GM19452 (cell line): ENCODE results near the gene NFYB.
"Not testable (repeated sequence)": the region's sequence is repeated elsewhere in the genome, so short reads cannot be mapped to it uniquely, and the experiment has no call there.

Source experiments
- ATAC-seq: cut with Tn5 transposase; IDR thresholded peaks from one replicate; pipeline ENCODE4 v1.9.1; 2021; ENCODE audit not compliant: unreplicated experiment

NFYB gene

DNA sequence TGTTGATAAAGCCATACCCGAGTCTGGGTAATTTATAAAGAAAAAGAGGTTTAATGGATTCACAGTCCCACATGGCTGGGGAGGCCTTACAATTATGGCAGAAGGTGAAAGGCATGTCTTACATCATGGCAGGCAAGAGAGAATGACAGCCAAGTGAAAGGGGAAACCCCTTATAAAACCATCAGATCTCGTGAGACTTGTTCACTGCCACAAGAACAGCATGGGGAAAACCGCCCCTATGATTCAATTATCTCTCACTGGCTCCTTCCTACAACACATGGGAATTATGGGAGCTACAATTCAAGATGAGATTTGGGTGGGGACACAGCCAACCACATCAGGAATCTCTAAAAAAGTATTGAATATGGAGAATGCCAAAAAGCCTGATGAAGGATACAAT is 25.0 kb upstream of the NFYB start:
- ATAC-seq: not testable (repeated sequence)

DNA sequence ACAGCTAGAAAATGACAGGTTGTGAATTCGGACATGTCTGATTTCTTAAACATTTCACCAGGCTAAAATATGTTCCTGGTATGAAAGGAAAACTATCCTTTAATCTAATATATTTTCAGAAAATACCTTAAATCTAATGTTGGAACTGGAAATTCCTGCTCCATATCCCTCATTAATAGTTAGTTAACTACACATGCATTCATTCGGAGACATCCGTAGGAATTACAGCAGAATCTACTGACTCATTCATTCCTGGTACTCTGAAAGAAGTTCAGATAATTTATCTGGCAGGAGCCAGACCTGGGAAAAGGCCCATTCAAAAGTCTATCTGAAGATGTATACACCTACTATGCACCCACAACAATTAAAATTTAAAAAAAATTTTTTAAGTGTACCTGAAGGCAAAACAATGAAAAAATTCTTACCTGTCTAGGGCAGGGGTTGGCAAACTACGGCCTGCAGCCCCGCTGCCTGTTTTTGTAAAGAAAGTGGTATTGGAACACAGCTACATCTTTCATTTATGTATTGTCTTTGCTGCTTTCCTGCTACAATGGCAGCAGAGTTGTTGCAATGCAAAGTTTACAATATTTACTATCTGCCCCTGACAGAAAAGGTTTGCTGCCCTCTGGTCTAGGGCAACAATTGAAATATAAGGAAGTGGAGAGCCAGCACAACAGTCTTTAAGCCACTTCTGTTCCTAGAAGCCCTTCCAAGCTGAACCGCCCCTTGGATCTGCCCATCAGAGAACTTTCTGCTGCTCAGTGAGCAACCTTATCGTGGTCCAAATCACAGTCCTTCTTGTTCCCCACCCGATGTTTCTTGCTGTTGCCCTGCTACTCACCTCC is 17.9 kb upstream of the NFYB start:
- no peak for ATAC-seq

DNA sequence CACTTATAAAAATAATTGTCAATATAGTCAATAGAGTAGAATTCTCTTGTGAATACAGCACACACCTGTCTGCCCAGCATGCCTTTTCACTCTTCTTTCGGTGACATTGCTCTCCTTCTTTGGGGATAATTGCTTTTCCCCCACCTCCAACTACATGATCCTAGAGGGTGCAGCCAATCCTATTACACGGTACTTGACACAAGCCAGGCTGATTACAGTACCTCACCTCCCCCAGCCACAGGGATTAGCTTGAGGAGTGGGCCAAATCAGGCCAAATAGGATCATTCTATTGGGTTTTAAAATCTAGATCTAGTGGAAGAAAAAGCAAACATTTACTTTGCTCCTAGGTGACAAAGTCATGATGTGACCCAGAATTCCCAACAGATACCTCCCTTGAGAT is 16.8 kb upstream of the NFYB start:
- no peak for ATAC-seq

DNA sequence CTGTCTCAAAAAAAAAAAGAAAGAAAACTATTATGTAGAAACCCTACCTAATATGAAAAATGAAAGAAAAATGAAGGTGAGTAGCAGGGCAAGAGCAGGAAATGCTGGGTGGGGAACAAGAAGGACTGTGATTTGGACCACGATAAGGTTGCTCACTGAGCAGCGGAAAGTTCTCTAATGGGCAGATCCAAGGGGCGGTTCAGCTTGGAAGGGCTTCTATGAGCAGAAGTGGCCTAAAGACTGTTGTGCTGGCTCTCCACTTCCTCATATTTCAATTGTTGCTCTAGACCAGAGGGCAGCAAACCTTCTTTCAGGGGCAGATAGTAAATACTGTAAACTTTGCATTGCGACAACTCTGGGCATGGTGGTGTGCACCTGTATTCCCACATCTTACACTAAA is 16.3 kb upstream of the NFYB start:
- ATAC-seq: no peak

DNA sequence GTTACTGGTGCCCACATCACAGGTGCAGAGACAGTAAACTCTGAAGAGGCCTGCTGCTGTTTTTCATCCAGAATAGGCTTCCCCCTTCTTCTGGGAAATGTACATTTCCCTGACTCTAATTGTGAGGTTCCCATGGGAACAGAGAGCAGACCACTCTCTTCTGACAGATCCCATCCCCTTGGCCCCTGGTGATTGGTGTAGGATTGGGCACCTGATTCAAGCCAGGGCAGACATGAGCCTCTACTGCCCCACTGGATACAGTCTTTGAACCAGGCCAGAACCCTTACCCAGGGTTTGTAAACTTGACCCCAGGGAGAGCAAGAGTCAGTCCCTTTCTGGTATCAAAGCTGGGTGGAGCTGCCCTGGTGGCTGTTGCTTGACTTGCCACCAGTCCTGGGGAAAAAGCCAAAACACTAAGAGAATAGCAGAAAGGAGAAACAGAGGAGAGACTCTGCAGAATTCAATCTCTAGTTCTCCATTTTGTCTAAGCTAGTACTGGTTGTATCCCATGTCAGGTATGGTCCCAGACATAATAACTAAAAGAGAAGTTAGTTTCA is 14.8 kb upstream of the NFYB start:
- no peak for ATAC-seq

DNA sequence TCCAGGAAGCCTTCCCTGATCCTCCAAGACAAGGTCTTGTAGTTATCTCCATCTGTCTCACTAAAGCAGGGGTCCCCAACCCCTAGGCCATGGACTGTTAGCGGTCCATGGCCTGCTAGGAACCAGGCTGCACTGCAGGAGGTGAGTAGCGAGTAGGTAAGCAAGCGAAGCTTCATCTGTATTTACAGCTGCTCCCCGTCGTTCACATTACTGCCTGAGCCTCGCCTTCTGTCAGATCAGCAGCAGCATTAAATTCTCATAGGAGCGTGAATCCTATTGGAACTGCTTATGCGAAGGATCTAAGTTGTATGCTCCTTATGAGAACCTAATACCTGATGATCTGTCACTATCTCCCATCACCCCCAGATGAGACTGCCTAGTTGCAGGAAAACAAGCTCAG is 12.4 kb upstream of the NFYB start:
- ATAC-seq: no peak

DNA sequence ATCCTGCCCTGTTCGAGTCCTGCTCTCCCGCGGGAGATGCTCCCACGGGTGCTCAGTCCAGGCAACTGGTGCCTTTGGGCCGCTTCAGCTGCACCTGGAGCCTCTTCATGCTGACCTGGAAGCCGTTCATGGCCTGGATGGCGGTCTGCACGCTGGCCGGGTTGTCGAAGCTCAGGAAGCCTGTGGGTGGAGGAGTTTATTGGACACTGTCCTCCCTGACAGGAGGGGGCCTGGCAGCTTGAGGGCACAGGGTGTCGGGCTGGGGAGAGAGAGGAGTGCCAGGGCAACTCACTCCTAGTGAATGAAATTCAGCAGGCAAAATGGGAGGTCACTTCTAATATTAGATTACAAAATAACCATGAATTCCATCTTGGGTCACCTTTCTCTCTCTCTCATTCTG is 9.3 kb upstream of the NFYB start:
- no peak for ATAC-seq

DNA sequence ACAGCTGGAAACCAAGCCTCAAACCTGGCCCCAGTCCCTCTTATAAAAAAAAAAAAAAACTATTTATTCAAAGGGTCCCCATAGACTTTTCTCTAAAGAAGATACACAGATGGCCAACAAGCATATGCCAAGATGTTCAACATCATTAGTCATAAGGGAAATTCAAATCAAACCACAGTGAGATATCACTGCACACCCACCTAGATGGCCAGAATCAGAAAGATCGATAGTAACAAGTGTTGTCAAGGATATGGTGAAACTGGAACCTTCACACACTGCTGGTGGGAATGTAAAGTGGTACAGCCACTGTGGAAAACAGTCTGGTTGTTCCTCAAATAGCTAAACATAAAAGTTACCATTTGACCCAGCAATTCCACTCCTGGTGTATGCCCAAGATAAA is 5.9 kb upstream of the NFYB start:
- no peak for ATAC-seq

DNA sequence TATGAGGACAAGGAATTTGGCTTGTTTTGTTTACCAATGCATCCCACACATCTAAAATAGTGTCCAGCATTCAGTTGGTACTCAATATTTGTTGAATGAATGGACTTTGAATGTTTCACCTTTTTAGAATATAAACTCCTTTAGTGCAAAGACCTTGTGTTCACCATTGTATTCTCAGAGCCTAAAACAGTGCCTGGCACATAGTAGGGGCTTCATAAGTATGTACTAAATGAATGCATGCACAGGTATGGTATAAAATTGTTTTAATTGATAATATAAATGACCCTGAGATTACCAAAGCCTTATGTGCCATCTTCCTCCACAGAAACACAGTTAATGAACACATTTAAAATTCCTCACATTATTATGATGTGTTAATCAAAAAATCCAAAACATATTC is 5.0 kb upstream of the NFYB start:
- ATAC-seq: no peak

DNA sequence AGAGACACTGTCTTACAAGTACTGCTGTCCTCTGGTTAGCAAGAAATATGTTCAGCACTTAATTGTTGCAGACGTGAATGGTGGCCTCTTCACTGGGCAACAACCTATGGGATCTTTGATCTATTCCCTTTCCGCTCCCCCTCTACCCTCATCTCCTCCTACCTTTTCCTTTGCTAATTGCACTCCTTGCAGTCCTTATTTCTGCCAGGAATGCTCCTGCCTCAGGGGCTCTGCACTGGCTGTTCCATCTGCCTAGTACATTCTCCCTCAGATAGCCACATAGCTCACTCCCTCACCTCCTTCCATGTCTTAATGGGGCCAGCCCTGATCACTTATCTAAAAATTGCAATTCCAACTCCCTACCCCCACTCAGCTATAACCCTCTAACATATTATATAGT is 4.5 kb upstream of the NFYB start:
- ATAC-seq: no peak

DNA sequence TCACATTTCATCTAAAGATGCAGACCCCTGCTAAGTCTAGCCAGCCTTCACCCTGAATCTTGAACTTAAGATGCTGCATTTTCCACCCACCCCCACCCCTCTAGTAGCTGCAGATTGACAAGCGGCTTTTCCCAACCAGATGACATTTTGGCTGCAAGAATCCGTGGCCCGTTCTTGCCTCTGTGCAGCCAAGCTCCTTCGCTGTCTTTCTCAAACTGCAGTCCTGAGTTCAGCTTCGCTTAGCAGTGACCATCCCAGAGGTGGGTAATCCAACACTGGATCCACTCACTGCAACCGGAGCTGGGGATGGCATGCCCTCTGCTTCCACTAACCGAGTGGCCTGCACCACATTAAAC is 765 bp upstream of the NFYB start:
- ATAC-seq: no peak

DNA sequence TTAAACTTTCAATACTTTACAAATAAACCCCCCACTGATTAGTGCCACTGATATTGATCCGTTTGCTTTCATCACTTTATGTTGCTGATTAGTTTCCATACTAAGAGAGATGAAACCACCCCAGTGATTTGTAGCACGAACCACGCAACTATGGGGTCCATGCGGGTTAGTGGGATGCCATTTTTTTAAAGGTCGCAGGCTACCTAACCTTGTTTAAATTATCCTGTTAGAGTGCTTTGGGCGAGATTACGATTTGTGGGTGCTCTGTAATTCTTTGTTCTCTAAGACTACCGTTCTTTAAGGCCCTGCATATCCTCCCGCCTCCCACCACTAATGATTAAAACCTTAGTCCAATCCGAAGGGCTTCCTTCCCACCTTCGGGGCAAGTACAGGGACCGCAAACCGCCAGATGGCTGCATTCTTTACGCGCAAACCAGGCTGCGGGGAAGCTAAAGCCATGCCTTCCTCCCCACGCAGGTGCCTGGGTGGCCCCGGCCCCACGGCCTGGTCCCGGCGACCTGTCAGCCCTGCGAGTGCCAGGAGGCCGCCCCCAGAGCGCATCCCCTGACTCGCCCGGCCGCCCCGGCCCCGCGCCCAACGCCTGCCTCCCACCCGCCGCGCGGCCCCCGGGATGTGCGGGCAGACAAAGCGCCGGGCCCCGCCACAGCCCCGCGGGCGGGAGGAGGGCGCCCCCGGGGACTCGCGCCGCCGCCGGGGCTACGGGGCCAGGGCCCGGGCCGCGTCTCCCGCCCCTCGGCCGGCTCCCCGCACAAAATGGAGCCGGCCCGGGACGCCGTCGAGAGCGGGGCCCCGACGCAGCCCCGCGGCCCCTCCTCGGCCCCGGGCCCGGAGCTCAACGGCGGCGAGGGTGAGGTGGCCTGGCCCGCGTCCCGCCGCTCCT is 759 bp downstream of the NFYB start:
- ATAC-seq: peak; percentile 32

DNA sequence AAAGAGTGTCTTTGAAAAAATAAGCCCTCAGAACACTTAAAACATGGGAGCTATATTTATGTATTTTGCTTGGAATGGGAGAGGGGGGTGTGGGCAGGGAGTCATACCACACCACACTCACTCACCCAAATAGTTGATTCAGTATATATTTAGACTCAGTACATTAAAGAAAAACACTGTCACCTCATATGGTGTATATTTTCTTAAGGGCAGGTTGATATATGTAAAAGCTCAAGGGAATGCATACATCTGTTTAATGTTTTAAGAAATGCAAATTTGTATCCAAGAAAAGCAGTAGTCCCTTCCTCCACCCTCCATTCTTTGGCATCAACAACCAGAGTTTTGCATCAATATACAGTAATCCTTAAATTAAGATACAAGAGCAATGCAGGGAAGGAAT is 1.4 kb downstream of the NFYB start:
- no peak for ATAC-seq

DNA sequence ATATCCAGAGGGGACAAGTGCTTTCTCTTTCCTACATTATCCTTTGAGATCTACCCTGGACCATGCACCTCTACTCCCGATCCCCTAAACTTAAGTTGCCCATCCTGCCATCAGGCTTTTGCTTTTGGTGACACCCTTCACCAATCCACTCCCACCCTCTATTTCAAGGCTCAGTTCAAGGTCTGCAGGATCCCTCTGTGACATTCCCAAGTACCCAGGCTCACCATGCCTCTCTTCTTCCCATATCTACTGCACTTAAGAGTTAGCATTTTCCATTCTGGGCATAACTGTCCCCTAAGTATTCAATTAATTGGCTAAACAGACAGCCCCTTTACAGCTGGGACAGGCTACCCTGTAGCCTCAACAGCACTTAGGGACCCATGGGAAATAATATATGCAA is 3.1 kb downstream of the NFYB start:
- no peak for ATAC-seq

DNA sequence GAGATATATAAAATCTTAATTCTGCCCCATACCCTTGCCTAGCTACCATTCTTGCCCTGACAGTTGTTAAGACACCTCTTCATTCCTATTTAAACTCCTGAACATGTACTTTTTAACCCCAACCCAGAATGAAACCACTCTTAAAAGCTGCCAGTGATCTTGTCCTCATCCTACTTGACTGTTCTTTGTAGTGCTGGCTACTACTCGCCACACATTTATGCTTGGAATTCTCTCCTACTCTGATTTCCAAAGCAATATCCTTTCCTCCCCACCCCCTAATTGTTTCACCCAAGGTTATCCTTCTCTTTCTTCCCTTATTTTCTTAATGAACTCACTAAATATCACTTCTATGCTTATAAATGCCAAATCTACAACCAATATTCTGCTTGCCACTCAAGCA is 4.1 kb downstream of the NFYB start:
- ATAC-seq: no peak

DNA sequence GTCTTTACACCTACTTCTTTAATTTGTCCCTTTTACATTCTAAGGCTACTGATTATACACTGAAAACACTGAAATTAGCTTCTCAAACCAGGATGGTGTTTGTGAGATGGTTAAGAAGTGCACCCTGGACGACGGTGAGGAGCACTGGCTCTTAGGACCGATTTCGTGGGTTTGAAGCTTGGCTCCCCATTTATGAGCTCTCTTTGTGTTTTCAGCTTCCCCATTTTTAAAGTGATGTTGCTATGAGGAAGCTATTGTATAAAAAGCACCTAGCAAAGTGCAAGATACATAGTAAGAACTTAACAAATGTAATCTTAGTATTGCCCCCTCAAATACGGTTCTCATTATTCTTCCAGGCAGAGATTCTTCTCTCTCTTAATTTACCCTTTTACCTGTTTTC is 4.7 kb downstream of the NFYB start:
- ATAC-seq: no peak

DNA sequence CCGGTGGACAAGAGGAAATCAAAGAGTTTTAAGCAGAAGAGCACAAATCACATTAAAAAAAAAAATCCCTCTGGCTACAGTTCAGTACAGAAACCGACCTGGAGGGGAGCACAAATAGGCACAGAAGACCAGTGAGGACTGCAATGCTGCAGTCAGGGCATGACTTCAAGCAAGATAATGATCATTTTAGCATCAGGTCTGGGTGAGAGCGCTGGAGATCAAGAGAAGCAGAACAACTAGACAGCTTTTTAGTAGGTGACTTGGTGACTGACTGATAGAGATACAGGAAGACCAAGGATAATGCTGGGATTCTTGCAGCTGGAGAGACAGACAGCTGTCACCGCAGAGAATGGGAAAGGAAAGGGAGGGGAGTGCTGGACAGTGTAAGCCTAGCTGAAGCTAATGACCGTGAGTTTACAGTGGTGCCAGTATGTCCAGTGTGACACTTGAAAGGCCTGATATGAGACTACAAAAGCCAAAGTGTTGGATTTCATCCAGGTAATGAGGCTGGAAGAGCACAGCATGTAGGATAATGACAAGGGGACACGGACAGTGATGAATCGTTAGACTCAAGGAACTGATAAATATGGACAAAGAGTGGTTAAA is 5.6 kb downstream of the NFYB start:
- no peak for ATAC-seq

DNA sequence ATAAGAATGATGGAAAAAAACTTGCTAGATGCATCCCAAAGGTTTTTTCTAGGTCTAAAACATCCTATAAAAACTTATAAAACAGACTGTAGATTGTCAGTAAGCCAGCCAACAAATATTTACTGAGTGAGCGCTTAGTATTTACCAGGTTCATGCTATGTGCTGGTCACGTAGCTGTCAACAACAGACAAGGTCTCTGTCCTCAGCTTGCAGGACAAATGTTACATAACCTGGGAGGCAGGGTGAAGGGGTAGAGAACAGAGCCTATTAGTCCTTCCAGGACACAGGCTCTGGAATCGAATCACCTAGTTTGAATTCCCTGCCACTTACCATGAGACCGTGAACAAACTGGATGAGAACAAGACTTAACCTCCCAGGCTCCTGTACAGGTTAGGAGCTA is 6.4 kb downstream of the NFYB start:
- no peak for ATAC-seq

DNA sequence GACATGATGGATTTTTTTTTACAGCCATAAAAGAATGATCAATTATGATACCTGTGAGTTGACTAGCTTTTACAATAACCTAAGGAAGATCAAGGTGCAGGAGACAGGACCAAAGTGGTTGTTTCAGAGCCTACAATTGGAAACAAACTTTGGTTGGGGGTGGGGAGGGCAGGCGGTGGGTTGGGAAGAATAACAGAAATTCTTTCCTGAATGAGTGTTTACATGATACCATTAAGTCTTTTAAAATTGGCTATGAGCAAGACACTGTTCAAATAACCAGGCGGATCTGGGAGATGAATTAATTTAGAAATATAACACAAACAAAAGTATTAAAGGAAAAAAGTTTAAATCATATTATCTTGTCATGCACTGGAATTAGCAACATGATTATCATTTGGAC is 7.2 kb downstream of the NFYB start:
- ATAC-seq: no peak

DNA sequence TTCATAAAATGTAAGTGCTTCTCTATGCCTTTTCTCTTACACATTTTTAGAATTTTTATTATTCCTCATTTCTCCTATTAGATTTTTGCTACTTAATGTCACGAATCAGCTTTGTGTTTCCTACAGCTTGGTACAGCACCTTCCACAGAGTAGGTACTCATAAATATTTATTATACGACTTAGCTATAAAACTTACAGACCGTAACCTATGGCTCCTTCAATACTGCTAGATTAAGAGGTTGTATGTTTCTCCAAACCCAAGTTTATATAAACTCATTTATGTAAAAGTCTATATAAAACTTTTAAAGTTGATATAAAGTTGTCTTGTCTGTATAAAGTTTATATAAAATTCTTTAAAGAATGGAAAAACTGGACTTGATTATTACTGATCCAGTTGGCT is 11.5 kb downstream of the NFYB start:
- no peak for ATAC-seq

DNA sequence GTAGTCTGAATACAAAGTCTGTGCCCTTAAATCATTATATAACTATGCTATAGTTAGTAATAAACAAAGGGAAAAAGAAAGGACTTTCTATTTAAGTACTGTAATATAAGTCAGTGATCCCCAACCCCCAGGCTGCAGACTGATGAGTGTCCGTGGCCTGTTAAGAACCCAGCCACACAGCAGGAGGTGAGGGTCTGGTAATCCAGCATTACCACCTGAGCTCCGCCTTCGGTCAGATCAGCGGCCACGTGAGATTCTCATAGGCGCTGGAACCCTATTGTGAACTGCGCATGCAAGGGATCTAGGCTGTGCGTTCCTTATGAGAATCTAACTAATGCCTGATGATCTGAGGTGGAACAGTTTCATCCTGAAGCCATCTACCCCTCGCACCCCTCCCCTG is 15.7 kb downstream of the NFYB start:
- no peak for ATAC-seq

DNA sequence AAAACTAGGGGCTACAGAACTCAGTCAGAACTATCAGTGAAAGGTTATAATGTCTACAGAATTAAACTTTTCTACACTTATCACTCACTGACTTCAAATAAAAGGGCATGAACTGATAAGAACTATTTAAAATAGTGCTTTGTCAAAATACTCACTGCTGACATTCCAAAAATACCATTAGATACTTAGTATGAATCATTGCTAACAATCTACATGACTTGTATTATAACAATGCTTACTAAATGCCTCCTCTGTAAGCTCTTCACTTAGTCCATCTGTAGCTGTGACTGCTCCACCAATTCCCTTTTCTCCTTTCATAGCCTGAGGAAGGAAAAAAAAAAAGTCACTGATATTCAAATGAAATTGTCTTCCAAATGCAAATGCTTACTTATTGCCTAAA is 17.0 kb downstream of the NFYB start:
- no peak for ATAC-seq
